HG02973 (cell line): ENCODE results near the gene ACTRT2.

Source experiments
- ATAC-seq: cut with Tn5 transposase; IDR thresholded peaks from one replicate; pipeline ENCODE4 v1.9.1; 2021; ENCODE audit warnings: moderate library complexity; ENCODE audit not compliant: unreplicated experiment

The ACTRT2 gene

GRCh38 chr1:3065797-3066196, 44.5 kb downstream of the ACTRT2 start:
- no peak for ATAC-seq

GRCh38 chr1:3066250-3066711, 45.0 kb downstream of the ACTRT2 start:
- ATAC-seq: no peak

- no peak for ATAC-seq
Observed at GRCh38 chr1:3066826-3067225, 45.6 kb downstream of the ACTRT2 start.

- no peak for ATAC-seq
Observed at GRCh38 chr1:3067301-3067670, 46.0 kb downstream of the ACTRT2 start.

GRCh38 chr1:3067671-3068563, 46.6 kb downstream of the ACTRT2 start:
- no peak for ATAC-seq

GRCh38 chr1:3068564-3069431, 47.5 kb downstream of the ACTRT2 start, which contains the start of gene PRDM16:
Gene PRDM16 (plus strand): TSS chr1:3069203. CDS start chr1:3069260, 57 bp downstream.
- ATAC-seq: no peak

- ATAC-seq: no peak
Observed at GRCh38 chr1:3069491-3070308, 48.4 kb downstream of the ACTRT2 start.

- ATAC-seq: no peak
Observed at GRCh38 chr1:3070309-3070643, 49.0 kb downstream of the ACTRT2 start.

GRCh38 chr1:3070644-3071564, 49.6 kb downstream of the ACTRT2 start:
- no peak for ATAC-seq

- ATAC-seq: no peak
Observed at GRCh38 chr1:3071565-3072390, 50.5 kb downstream of the ACTRT2 start.
